Measurements from ENCODE around the gene EEFSEC. TPM values are rescaled to one million over a fixed set of nuclear protein-coding genes. Genes with fewer than 3 reads are reported as not detected.

EEFSEC gene
- total and polyA plus RNA-seq, 2 experiments from 2014 or later: 4.9 to 18.7 TPM

DNA sequence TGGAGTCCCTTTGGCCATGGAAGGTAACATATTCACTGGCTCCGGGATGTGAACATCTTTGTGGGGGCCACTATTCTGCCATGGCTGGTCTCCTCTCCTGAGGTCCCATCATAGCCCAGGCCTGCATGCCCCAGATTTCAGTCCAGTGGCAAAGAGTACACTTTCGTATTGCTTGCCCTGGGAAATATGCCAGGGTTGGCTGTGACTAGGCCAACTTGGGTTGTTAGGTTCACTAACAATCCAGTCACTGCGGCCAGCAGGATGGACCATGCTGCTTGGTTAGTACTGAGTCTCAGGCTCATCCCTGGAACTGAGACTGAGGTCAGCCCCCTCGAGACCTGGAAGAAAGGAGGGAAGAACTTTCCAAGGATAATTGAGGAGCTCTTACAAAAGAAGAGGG is 9.8 kb upstream of the EEFSEC start:
- Histone ChIP-seq H3F3A (ENCODE audit: insufficient read depth) (0 out of 2 replicates have a peak, but pooled peaks cover 6% of the 10 kb centered on the region), H3K4me2 (ENCODE audit: unreplicated experiment) (no peak overlapping the region), H3K27ac (no peak overlapping the region), H3K9me2 (ENCODE audit: insufficient read depth) (no peaks in the 10 kb centered on the region), H3K36me3 (ENCODE audit: low read depth) (no peaks in the 10 kb centered on the region), H3K4me3 (no peak overlapping the region), H3K79me2 (ENCODE audit: insufficient read depth) (no peaks in the 10 kb centered on the region), H3K9me3 (ENCODE audit: low read depth) (no peaks in the 10 kb centered on the region), H2AFZ (no peak overlapping the region), H3K27me3 (replicated peaks; ENCODE audit: insufficient read depth) (no peaks in the 10 kb centered on the region), H3K9ac (no peak overlapping the region), H4K20me1 (ENCODE audit: insufficient read depth) (no peaks in the 10 kb centered on the region), H3K4me1 (ENCODE audit: insufficient read depth) (peaks cover 13% of the 10 kb centered on the region)
- TF ChIP-seq EZH2 (IDR thresholded peaks at IDR 0.05; ENCODE audit: insufficient read depth, poor library complexity, severe bottlenecking) (no peak), EZH2phosphoT487 (IDR thresholded peaks at IDR 0.05; ENCODE audit: insufficient read depth, low read depth) (no peak)
- in situ Hi-C loops (cut with MboI): no loop called here
- 82 to 90% methylated on average over 4 of the region's 4 CpGs for WGBS, 2 experiments (ENCODE audit: low coverage in 1 of 2, low lambda C conversion rate in 2 of 2, missing lambda C conversion rate in 2 of 2)
- peak; percentile 26 for DNase-seq

- peaks cover 13% of the 10 kb centered on the region for H3K4me1 ChIP-seq (ENCODE audit: insufficient read depth)
Measured at GRCh38 chr3:128144512-128145187, 8.6 kb upstream of the EEFSEC start.

DNA sequence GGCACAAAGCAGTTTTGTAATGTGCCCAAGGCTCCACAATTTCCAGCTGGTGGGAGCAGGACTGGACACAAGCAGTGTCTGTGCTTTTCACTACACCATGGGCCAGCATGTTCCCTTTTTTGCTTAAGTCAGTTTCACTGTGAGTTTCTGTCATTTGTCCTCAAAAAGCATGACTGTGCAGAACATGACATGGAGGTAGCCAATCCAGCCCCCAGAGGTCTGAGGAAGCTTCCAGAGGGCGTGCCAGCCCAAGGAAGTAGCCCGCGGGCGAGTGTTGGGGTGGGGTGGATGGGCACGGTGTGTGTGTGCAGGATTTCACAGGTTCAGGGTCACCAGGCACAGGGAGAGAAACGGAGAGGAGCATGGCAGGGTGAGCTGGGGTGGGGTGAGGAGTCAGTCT is 8.0 kb upstream of the EEFSEC start:
- no peak overlapping the region for H3K27ac ChIP-seq
- H3K79me2 ChIP-seq (ENCODE audit: insufficient read depth): no peaks in the 10 kb centered on the region
- no peak overlapping the region for H3K9ac ChIP-seq
- H3K27me3 ChIP-seq (replicated peaks; ENCODE audit: insufficient read depth): no peaks in the 10 kb centered on the region
- H3K4me1 ChIP-seq (ENCODE audit: insufficient read depth): peaks cover 13% of the 10 kb centered on the region
- H3K36me3 ChIP-seq (ENCODE audit: low read depth): no peaks in the 10 kb centered on the region
- TF ChIP-seq EZH2phosphoT487 (IDR thresholded peaks at IDR 0.05; ENCODE audit: insufficient read depth, low read depth): no peak
- TF ChIP-seq EZH2 (IDR thresholded peaks at IDR 0.05; ENCODE audit: insufficient read depth, poor library complexity, severe bottlenecking): no peak
- no peaks in the 10 kb centered on the region for H4K20me1 ChIP-seq (ENCODE audit: insufficient read depth)
- in situ Hi-C loops (cut with MboI): no loop called here
- 83 to 91% methylated on average over 6 of the region's 6 CpGs for WGBS, 2 experiments (ENCODE audit: low coverage in 1 of 2, low lambda C conversion rate in 2 of 2, missing lambda C conversion rate in 2 of 2)
- DNase-seq: no peak
- H3K4me3 ChIP-seq: no peak overlapping the region
- H3F3A ChIP-seq (ENCODE audit: insufficient read depth): 0 out of 2 replicates have a peak, but pooled peaks cover 6% of the 10 kb centered on the region
- no peaks in the 10 kb centered on the region for H3K9me2 ChIP-seq (ENCODE audit: insufficient read depth)
- no peaks in the 10 kb centered on the region for H3K9me3 ChIP-seq (ENCODE audit: low read depth)
- no peak overlapping the region for H3K4me2 ChIP-seq (ENCODE audit: unreplicated experiment)
- no peak overlapping the region for H2AFZ ChIP-seq

More at GRCh38 chr3:128144512-128145187, 8.6 kb upstream of the EEFSEC start:
- Histone ChIP-seq H3K9me3 (ENCODE audit: low read depth) (no peaks in the 10 kb centered on the region), H4K20me1 (ENCODE audit: insufficient read depth) (no peaks in the 10 kb centered on the region), H3K4me3 (no peak overlapping the region), H3F3A (ENCODE audit: insufficient read depth) (0 out of 2 replicates have a peak, but pooled peaks cover 6% of the 10 kb centered on the region), H3K27ac (no peak overlapping the region), H3K36me3 (ENCODE audit: low read depth) (no peaks in the 10 kb centered on the region), H3K79me2 (ENCODE audit: insufficient read depth) (no peaks in the 10 kb centered on the region), H3K9ac (no peak overlapping the region), H3K27me3 (replicated peaks; ENCODE audit: insufficient read depth) (no peaks in the 10 kb centered on the region), H3K4me2 (ENCODE audit: unreplicated experiment) (no peak overlapping the region), H2AFZ (no peak overlapping the region), H3K9me2 (ENCODE audit: insufficient read depth) (no peaks in the 10 kb centered on the region)
- no peak for DNase-seq
- in situ Hi-C loops (cut with MboI): no loop called here
- WGBS, 2 experiments (ENCODE audit: low coverage in 1 of 2, low lambda C conversion rate in 2 of 2, missing lambda C conversion rate in 2 of 2): 56 to 60% methylated on average over 5 of the region's 5 CpGs
- no peak for TF ChIP-seq EZH2phosphoT487 (IDR thresholded peaks at IDR 0.05; ENCODE audit: insufficient read depth, low read depth)
- TF ChIP-seq EZH2 (IDR thresholded peaks at IDR 0.05; ENCODE audit: insufficient read depth, poor library complexity, severe bottlenecking): no peak

GRCh38 chr3:128146201-128146600 is 7.1 kb upstream of the EEFSEC start:
- no peaks in the 10 kb centered on the region for H3K79me2 ChIP-seq (ENCODE audit: insufficient read depth)
- no peak overlapping the region for H3K4me2 ChIP-seq (ENCODE audit: unreplicated experiment)
- H3K27ac ChIP-seq: no peak overlapping the region
- H3K9ac ChIP-seq: no peak overlapping the region
- no peak for DNase-seq
- H3K27me3 ChIP-seq (replicated peaks; ENCODE audit: insufficient read depth): no peaks in the 10 kb centered on the region
- no peak overlapping the region for H3K4me3 ChIP-seq
- in situ Hi-C loops (cut with MboI): no loop called here
- no peaks in the 10 kb centered on the region for H3K9me2 ChIP-seq (ENCODE audit: insufficient read depth)
- no peaks in the 10 kb centered on the region for H3K36me3 ChIP-seq (ENCODE audit: low read depth)
- no peaks in the 10 kb centered on the region for H4K20me1 ChIP-seq (ENCODE audit: insufficient read depth)
- TF ChIP-seq EZH2 (IDR thresholded peaks at IDR 0.05; ENCODE audit: insufficient read depth, poor library complexity, severe bottlenecking) (no peak), EZH2phosphoT487 (IDR thresholded peaks at IDR 0.05; ENCODE audit: insufficient read depth, low read depth) (no peak)
- 92 to 94% methylated on average over 13 to 14 of the region's 14 CpGs for WGBS, 2 experiments (ENCODE audit: low coverage in 1 of 2, low lambda C conversion rate in 2 of 2, missing lambda C conversion rate in 2 of 2)
- H2AFZ ChIP-seq: no peak overlapping the region
- H3K4me1 ChIP-seq (ENCODE audit: insufficient read depth): peaks cover 11% of the 10 kb centered on the region
- 0 out of 2 replicates have a peak, but pooled peaks cover 6% of the 10 kb centered on the region for H3F3A ChIP-seq (ENCODE audit: insufficient read depth)
- no peaks in the 10 kb centered on the region for H3K9me3 ChIP-seq (ENCODE audit: low read depth)

Data from GM23248 (cell line).